K562 (cell line): ENCODE results near the gene AIFM3. TPM values are rescaled to one million over a fixed set of nuclear protein-coding genes. Genes with fewer than 3 reads are reported as not detected.

Source experiments
- CHD2 ChIP-seq: IDR thresholded peaks from 2 replicates; pipeline ENCODE4 v1.6.1; 2011; ENCODE audit warnings: low read depth, low read length
- DIDO1 ChIP-seq: fragments of 450-650 bp; IDR thresholded peaks from 2 replicates; pipeline ENCODE4 v1.6.1; 2016; ENCODE audit warnings: low read depth, missing biosample characterization, missing genetic modification characterization
- E2F6 ChIP-seq, 2 experiments: IDR thresholded peaks; 2 replicates each; pipeline ENCODE4 v1.6.1; 2011; ENCODE audit warnings: borderline replicate concordance in 1 of 2, control low read depth in 1 of 2, low read depth in 1 of 2, low read length in 1 of 2, mild to moderate bottlenecking in 1 of 2, mixed read lengths in 1 of 2, moderate library complexity in 1 of 2; ENCODE audit not compliant: insufficient read depth in 1 of 2, insufficient read length in 1 of 2, poor library complexity in 1 of 2, severe bottlenecking in 1 of 2; ENCODE audit errors: extremely low read depth in 1 of 2
- ETS2 ChIP-seq: IDR thresholded peaks from 2 replicates; pipeline ENCODE4 v1.6.1; 2016; ENCODE audit warnings: borderline replicate concordance, missing genetic modification characterization, mild to moderate bottlenecking, moderate library complexity, missing compliant biosample characterization; ENCODE audit not compliant: poor library complexity, severe bottlenecking
- GTF2E2 ChIP-seq: fragments of 200-800 bp; sonication (Bioruptor generic); IDR thresholded peaks from 2 replicates; pipeline ENCODE4 v1.6.1; 2016; ENCODE audit warnings: missing genetic modification characterization, missing compliant biosample characterization
- HIVEP1 ChIP-seq: fragments of 250-450 bp; sonication (Bioruptor Pico); IDR thresholded peaks from 2 replicates; pipeline ENCODE4 v1.4.0; 2020; ENCODE audit warnings: mild to moderate bottlenecking
- HLTF ChIP-seq: fragments of 450-650 bp; IDR thresholded peaks from 2 replicates; pipeline ENCODE4 v1.6.1; 2016
- IRF9 ChIP-seq: fragments of 450-650 bp; IDR thresholded peaks from 2 replicates; pipeline ENCODE4 v1.6.1; 2016; ENCODE audit warnings: missing biosample characterization, missing genetic modification characterization
- KAT2B ChIP-seq: IDR thresholded peaks from one replicate; pipeline ENCODE4 v1.6.1; 2012; ENCODE audit warnings: low read depth, mild to moderate bottlenecking, control low read depth, inconsistent platforms, low read length, moderate library complexity
- MITF ChIP-seq: IDR thresholded peaks from 2 replicates; pipeline ENCODE4 v1.6.1; 2014; ENCODE audit warnings: antibody characterized with exemption
- MTA3 ChIP-seq: fragments of 450-650 bp; formaldehyde crosslinking; IDR thresholded peaks from 2 replicates; pipeline ENCODE4 v1.6.1; 2017; ENCODE audit warnings: mild to moderate bottlenecking, borderline replicate concordance
- NCOA6 ChIP-seq: fragments of 450-650 bp; IDR thresholded peaks from 2 replicates; pipeline ENCODE4 v1.6.1; 2017; ENCODE audit warnings: mild to moderate bottlenecking
- POLR2G ChIP-seq: fragments of 200-400 bp; formaldehyde crosslinking; IDR thresholded peaks from 2 replicates; pipeline ENCODE4 v1.6.1; 2017; ENCODE audit warnings: low read depth, mild to moderate bottlenecking, antibody characterized with exemption, low read length, moderate library complexity
- POLR3G ChIP-seq: IDR thresholded peaks from 2 replicates; pipeline ENCODE4 v1.6.1; 2011; ENCODE audit not compliant: insufficient read length, insufficient replicate concordance; ENCODE audit errors: extremely low read depth
- RFX7 ChIP-seq: fragments of 250-450 bp; sonication (Bioruptor Pico); IDR thresholded peaks from 2 replicates; pipeline ENCODE4 v1.5.1; 2021; ENCODE audit warnings: mild to moderate bottlenecking
- SAFB2 ChIP-seq: fragments of 200-400 bp; formaldehyde crosslinking; IDR thresholded peaks from 2 replicates; pipeline ENCODE4 v1.6.1; 2018; ENCODE audit warnings: borderline replicate concordance, low read length, low read depth, moderate library complexity; ENCODE audit not compliant: severe bottlenecking
- SAP30 ChIP-seq: fragments of 200-600 bp; sonication (generic); IDR thresholded peaks from 2 replicates; pipeline ENCODE4 v1.6.1; 2012; ENCODE audit warnings: borderline replicate concordance, low read depth, mild to moderate bottlenecking, moderate library complexity, low read length, control low read depth, inconsistent platforms; ENCODE audit not compliant: insufficient read depth, poor library complexity, severe bottlenecking
- SMAD1 ChIP-seq: fragments of 150-350 bp; IDR thresholded peaks from 2 replicates; pipeline ENCODE4 v1.6.1; 2014; ENCODE audit warnings: low read length, low read depth; ENCODE audit not compliant: partially characterized antibody
- SRF ChIP-seq, 2 experiments: fragments of 250-450, 450-650 bp in 1 of 2; sonication (Bioruptor Pico) in 1 of 2; sonication (generic) in 1 of 2; formaldehyde crosslinking; IDR thresholded peaks; 2 replicates each; pipeline versions ENCODE4 v1.5.0 to v1.5.1; 2020 to 2022; ENCODE audit warnings: mild to moderate bottlenecking in 1 of 2, missing genetic modification reagents in 1 of 2
- TEAD2 ChIP-seq: fragments of 450-650 bp; IDR thresholded peaks from 2 replicates; pipeline ENCODE4 v1.6.1; 2016; ENCODE audit warnings: missing genetic modification characterization, control low read depth, missing compliant biosample characterization
- ZKSCAN8 ChIP-seq: fragments of 200-800 bp; sonication (Bioruptor generic); IDR thresholded peaks from 2 replicates; pipeline ENCODE4 v1.6.1; 2016; ENCODE audit warnings: missing genetic modification characterization, missing compliant biosample characterization
- ZNF184 ChIP-seq: sonication (generic); formaldehyde crosslinking; IDR thresholded peaks from 2 replicates; pipeline ENCODE4 v1.5.0; 2020; ENCODE audit warnings: missing genetic modification reagents
- ZNF217 ChIP-seq: sonication (generic); formaldehyde crosslinking; IDR thresholded peaks from 2 replicates; pipeline ENCODE4 v1.8.0; 2022; ENCODE audit warnings: mild to moderate bottlenecking, missing genetic modification reagents
- polyA plus RNA-seq, 8 experiments: library from polyadenylated mRNA; depleted of rRNA in 4 of 8; stranded (reverse) in 5 of 8; unstranded in 3 of 8; fragments of >200 nt; fragmentation: Nextera tagmentation in 2 of 8; fragmentation: Illumina TruSeq in 1 of 8; extraction: Ambion mirVana in 2 of 8; extraction: Trizol in 1 of 8; gene quantifications; 2 replicates each; pipeline versions ENCODE4 v1.2.1 to v1.2.3, GENCODE V29; 2011 to 2014; ENCODE audit warnings: inconsistent platforms in 1 of 8, missing spikeins in 1 of 8
- total RNA-seq, 7 experiments: library from RNA; depleted of rRNA in 6 of 7; stranded (reverse); fragments of >200 nt in 6 of 7; fragmentation: Illumina TruSeq in 2 of 7; extraction: Trizol in 2 of 7; gene quantifications; 2 replicates each; pipeline versions ENCODE4 v1.2.1 to v1.2.3, GENCODE V29; 2011 to 2021; ENCODE audit warnings: low replicate concordance in 1 of 7

AIFM3 gene
- total and polyA plus RNA-seq, 9 of the 15 experiments (the other 6 are each of a cell fraction or from before 2014, with no cell fraction given): 0.03 to 0.20 (median 0.07) TPM; not detected in 1

- TF ChIP-seq GTF2E2 (tag) (no peak), ETS2 (no peak), DIDO1 (tag) (no peak), CHD2 (peak; percentile 46), SAFB2 (no peak), KAT2B (no peak), ZNF184 (CRISPR knock-in tag) (no peak), NCOA6 (no peak), TEAD2 (no peak), SMAD1 (no peak), HLTF (no peak), ZKSCAN8 (no peak), POLR3G (no peak), E2F6 (IDR thresholded peaks at IDR 0.05; ENCODE audit: borderline replicate concordance in 1 of 2, extremely low read depth in 1 of 2, insufficient read depth in 1 of 2, insufficient read length in 1 of 2, low read depth in 1 of 2, low read length in 1 of 2, poor library complexity in 1 of 2, severe bottlenecking in 1 of 2) (no peak), IRF9 (no peak), MTA3 (peak; percentile 42; the same call in 1 of the 2 replicates), ZNF217 (CRISPR knock-in tag) (peak; percentile 65; the same call in 1 of the 2 replicates), SAP30 (no peak), RFX7 (CRISPR knock-in tag) (no peak), MITF (no peak), HIVEP1 (CRISPR knock-in tag) (no peak), SRF (CRISPR knock-in tag; IDR thresholded peaks at IDR 0.05) (no peak), POLR2G (no peak)
Measured at GRCh38 chr22:20937031-20937793, 29.8 kb upstream of the AIFM3 start (continued).
